ENCODE results near the gene TMEM120A.
"Not testable (repeated sequence)": the region's sequence is repeated elsewhere in the genome, so short reads cannot be mapped to it uniquely, and the experiment has no call there.

GRCh38 chr7:76029682-76030081, 35.3 kb upstream of the TMEM120A start:
- TF ChIP-seq POLR2A (IDR thresholded peaks at IDR 0.05; ENCODE audit: low read length); GATA1 (IDR thresholded peaks at IDR 0.05; ENCODE audit: low read depth, low read length): not testable (repeated sequence)

Data from erythroblast (primary cell).